SJCRH30 (cell line): Measurements from ENCODE around the gene TERT. TPM values are rescaled to one million over a fixed set of nuclear protein-coding genes. Genes with fewer than 3 reads are reported as not detected.
"Not testable (repeated sequence)": the region's sequence is repeated elsewhere in the genome, so short reads cannot be mapped to it uniquely, and the experiment has no call there.

Source experiments
- DNase-seq, 2 experiments: peaks; one replicate each; pipeline ENCODE4 v3.0.0-alpha.2; 2015 to 2020
- H3K27ac ChIP-seq: fragments of 250-450 bp; sonication (Bioruptor Pico); 2 replicates; pipeline ENCODE4 v1.5.1; 2020; ENCODE audit warnings: mild to moderate bottlenecking, moderate library complexity
- H3K27me3 ChIP-seq: fragments of 250-450 bp; sonication (Bioruptor Pico); 2 replicates; pipeline ENCODE4 v1.5.1; 2020; ENCODE audit warnings: mild to moderate bottlenecking, moderate library complexity
- H3K36me3 ChIP-seq: fragments of 250-450 bp; sonication (Bioruptor Pico); 2 replicates; pipeline ENCODE4 v1.5.1; 2020; ENCODE audit warnings: mild to moderate bottlenecking, moderate library complexity
- H3K4me1 ChIP-seq: fragments of 250-450 bp; sonication (Bioruptor Pico); 2 replicates; pipeline ENCODE4 v1.5.1; 2020; ENCODE audit warnings: mild to moderate bottlenecking, moderate library complexity
- H3K4me3 ChIP-seq: fragments of 250-450 bp; sonication (Bioruptor Pico); 2 replicates; pipeline ENCODE4 v1.5.1; 2020; ENCODE audit warnings: mild to moderate bottlenecking, moderate library complexity
- H3K9me3 ChIP-seq: fragments of 250-450 bp; sonication (Bioruptor Pico); replicated peaks from 2 replicates; pipeline ENCODE4 v1.5.1; 2020; ENCODE audit warnings: mild to moderate bottlenecking, moderate library complexity
- total RNA-seq: library from RNA; depleted of rRNA; stranded (reverse); fragments of >200 nt; shearing (Covaris generic); gene quantifications from 2 replicates; pipeline ENCODE4 v1.2.3, GENCODE V29; 2014

The TERT gene
- total RNA-seq, 1 experiment from 2014 or later: not detected

- Histone ChIP-seq H3K4me1 (no peaks in the 10 kb centered on the region), H3K27me3 (no peaks in the 10 kb centered on the region), H3K4me3 (no peak overlapping the region), H3K27ac (no peak overlapping the region), H3K36me3 (no peaks in the 10 kb centered on the region), H3K9me3 (no peaks in the 10 kb centered on the region)
- no peak for DNase-seq
Observed at GRCh38 chr5:1298723-1299510, 4.0 kb upstream of the TERT start.

- no peaks in the 10 kb centered on the region for H3K27me3 ChIP-seq
- no peaks in the 10 kb centered on the region for H3K4me1 ChIP-seq
- DNase-seq: no peak
Observed at GRCh38 chr5:1298067-1298551, 3.2 kb upstream of the TERT start.

GRCh38 chr5:1297243-1297642, 2.4 kb upstream of the TERT start:
- H3K36me3 ChIP-seq: no peaks in the 10 kb centered on the region
- DNase-seq: peak; percentile 42 to 49
- no peaks in the 10 kb centered on the region for H3K9me3 ChIP-seq
- H3K4me1 ChIP-seq: no peaks in the 10 kb centered on the region
- H3K27ac ChIP-seq: no peak overlapping the region
- no peaks in the 10 kb centered on the region for H3K27me3 ChIP-seq
- H3K4me3 ChIP-seq: no peak overlapping the region

More at GRCh38 chr5:1298067-1298551, 3.2 kb upstream of the TERT start:
- Histone ChIP-seq H3K27ac (no peak overlapping the region), H3K36me3 (no peaks in the 10 kb centered on the region), H3K4me3 (no peak overlapping the region), H3K9me3 (no peaks in the 10 kb centered on the region)

GRCh38 chr5:1295650-1296037, 776 bp upstream of the TERT start:
- H3K27me3 ChIP-seq: no peaks in the 10 kb centered on the region
- H3K4me3 ChIP-seq: no peak overlapping the region
- DNase-seq: no peak
- H3K27ac ChIP-seq: no peak overlapping the region
- no peaks in the 10 kb centered on the region for H3K9me3 ChIP-seq
- no peaks in the 10 kb centered on the region for H3K4me1 ChIP-seq
- H3K36me3 ChIP-seq: no peaks in the 10 kb centered on the region

GRCh38 chr5:1294206-1294834, 548 bp downstream of the TERT start:
- Histone ChIP-seq H3K27me3 (no peaks in the 10 kb centered on the region), H3K36me3 (no peaks in the 10 kb centered on the region), H3K4me3 (no peak overlapping the region), H3K4me1 (no peaks in the 10 kb centered on the region), H3K9me3 (no peaks in the 10 kb centered on the region), H3K27ac (no peak overlapping the region)
- no peak for DNase-seq

GRCh38 chr5:1293416-1294205, 1.3 kb downstream of the TERT start:
- Histone ChIP-seq H3K36me3 (no peaks in the 10 kb centered on the region), H3K4me3 (no peak overlapping the region), H3K27ac (no peak overlapping the region), H3K4me1 (no peaks in the 10 kb centered on the region), H3K9me3 (no peaks in the 10 kb centered on the region), H3K27me3 (no peaks in the 10 kb centered on the region)
- DNase-seq: no peak

GRCh38 chr5:1292846-1293415, 1.9 kb downstream of the TERT start:
- DNase-seq: no peak
- Histone ChIP-seq H3K4me1 (no peaks in the 10 kb centered on the region), H3K27ac (no peak overlapping the region), H3K4me3 (no peak overlapping the region), H3K9me3 (no peaks in the 10 kb centered on the region), H3K36me3 (no peaks in the 10 kb centered on the region), H3K27me3 (no peaks in the 10 kb centered on the region)

GRCh38 chr5:1292139-1292538, 2.7 kb downstream of the TERT start:
- Histone ChIP-seq H3K9me3 (no peaks in the 10 kb centered on the region), H3K4me3 (no peak overlapping the region), H3K36me3 (no peaks in the 10 kb centered on the region), H3K27me3 (no peaks in the 10 kb centered on the region), H3K4me1 (no peaks in the 10 kb centered on the region), H3K27ac (no peak overlapping the region)
- no peak for DNase-seq

- Histone ChIP-seq H3K4me3 (no peak overlapping the region), H3K36me3 (no peaks in the 10 kb centered on the region), H3K27ac (no peak overlapping the region), H3K9me3 (no peaks in the 10 kb centered on the region), H3K4me1 (no peaks in the 10 kb centered on the region), H3K27me3 (no peaks in the 10 kb centered on the region)
- DNase-seq: no peak
Observed at GRCh38 chr5:1291611-1292080, 3.2 kb downstream of the TERT start.

- not testable (repeated sequence) for H3K27ac ChIP-seq, DNase-seq, H3K4me1 ChIP-seq, H3K27me3 ChIP-seq, H3K36me3 ChIP-seq, H3K9me3 ChIP-seq, H3K4me3 ChIP-seq
Observed at GRCh38 chr5:1290956-1291355, 3.9 kb downstream of the TERT start.

- H3K36me3 ChIP-seq, DNase-seq, H3K4me1 ChIP-seq, H3K4me3 ChIP-seq, H3K27me3 ChIP-seq, H3K9me3 ChIP-seq, H3K27ac ChIP-seq: not testable (repeated sequence)
Observed at GRCh38 chr5:1289559-1289958, 5.3 kb downstream of the TERT start.

- Histone ChIP-seq H3K27ac (no peak overlapping the region), H3K27me3 (no peaks in the 10 kb centered on the region), H3K36me3 (no peaks in the 10 kb centered on the region), H3K4me1 (no peaks in the 10 kb centered on the region), H3K9me3 (no peaks in the 10 kb centered on the region), H3K4me3 (no peak overlapping the region)
- DNase-seq: no peak
Observed at GRCh38 chr5:1288439-1289335, 6.2 kb downstream of the TERT start.

- Histone ChIP-seq H3K9me3 (no peaks in the 10 kb centered on the region), H3K36me3 (no peaks in the 10 kb centered on the region), H3K4me3 (no peak overlapping the region), H3K27ac (no peak overlapping the region), H3K27me3 (no peaks in the 10 kb centered on the region), H3K4me1 (no peaks in the 10 kb centered on the region)
- no peak for DNase-seq
Observed at GRCh38 chr5:1285883-1286291, 9.0 kb downstream of the TERT start.

GRCh38 chr5:1285141-1285540, 9.7 kb downstream of the TERT start:
- DNase-seq: no peak
- no peaks in the 10 kb centered on the region for H3K36me3 ChIP-seq
- H3K27ac ChIP-seq: no peak overlapping the region
- H3K9me3 ChIP-seq: no peaks in the 10 kb centered on the region
- H3K4me3 ChIP-seq: no peak overlapping the region
- no peaks in the 10 kb centered on the region for H3K27me3 ChIP-seq
- no peaks in the 10 kb centered on the region for H3K4me1 ChIP-seq
